ENCODE results near the gene RARB.

RARB gene

DNA sequence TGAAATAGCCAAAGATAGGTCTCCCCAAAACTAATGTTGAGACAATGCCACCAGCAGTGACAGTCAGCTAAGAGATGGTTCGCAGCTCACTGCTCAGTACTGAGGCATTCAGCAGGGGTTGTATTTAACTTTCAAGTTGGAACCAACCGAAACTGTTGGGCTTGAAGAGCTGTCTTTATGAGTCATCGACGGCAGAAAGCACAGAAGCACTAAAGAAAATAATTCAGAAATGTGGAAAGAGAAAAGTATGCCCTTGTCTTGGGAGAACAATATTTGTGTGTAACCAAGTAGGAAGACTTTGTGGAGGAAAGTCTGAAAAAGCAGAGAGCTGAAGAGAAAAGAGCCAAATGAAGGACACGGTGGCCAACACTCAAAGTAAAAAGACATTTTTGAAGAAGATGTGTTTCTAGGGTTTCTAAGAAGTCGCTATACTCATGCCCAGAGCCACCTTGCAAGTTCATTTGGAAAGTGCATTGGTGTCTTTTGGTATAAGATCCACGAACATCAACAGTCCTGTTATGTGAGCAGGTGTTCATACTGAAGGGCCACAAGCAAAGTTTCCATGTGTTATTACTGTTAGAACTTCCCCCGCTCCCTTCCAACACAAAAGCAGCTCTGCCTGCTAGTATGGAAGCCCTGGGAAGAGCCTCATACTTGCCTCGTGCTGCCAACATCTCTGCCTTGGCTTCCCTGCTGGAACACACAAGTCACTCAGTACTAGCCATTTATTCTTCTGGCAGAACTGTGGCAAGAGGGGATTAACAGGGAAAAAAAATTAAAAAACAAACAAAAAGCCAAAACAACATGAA is 4.1 kb upstream of the RARB start:
- DNase-seq, result peak; percentile 76

DNA sequence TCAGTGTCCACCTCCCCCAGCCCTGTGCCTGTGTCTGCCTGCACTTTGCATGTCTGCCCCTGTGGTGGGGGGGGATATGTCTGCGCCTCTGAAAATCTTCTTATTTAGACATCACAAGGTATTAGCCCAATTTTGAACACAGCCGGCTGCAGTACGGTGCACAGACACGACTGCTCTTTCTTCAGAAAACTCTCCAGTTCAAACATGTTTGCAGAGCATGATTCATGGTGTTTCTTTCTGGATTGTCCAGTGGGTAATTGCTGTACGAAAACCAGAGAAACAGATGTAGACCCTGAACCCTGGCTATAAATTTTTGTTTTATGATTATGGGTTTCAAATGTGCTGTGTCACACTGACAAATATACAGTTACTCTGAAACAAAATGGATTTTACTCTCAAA is 3.4 kb upstream of the RARB start:
- no peak for DNase-seq

DNA sequence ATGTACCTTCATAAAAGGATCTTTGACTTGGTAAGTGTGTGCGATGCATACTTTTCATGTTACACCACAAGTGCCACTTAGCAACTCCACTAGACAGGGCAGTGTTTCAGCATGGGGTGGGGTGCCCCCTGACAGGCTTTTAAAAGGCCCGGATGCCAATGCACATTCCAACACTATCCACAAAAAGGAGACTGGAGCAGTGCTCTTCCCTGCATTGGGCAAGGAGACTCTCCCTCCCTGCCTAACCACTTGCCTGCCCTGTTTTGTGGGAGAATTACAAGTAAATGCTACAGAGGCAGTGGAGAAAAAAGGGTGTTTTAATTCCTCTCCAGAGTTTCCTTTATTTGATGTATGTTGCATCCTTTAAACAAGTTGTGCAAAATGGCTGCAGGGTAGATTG is 1.7 kb upstream of the RARB start:
- peak; percentile 55 for DNase-seq

DNA sequence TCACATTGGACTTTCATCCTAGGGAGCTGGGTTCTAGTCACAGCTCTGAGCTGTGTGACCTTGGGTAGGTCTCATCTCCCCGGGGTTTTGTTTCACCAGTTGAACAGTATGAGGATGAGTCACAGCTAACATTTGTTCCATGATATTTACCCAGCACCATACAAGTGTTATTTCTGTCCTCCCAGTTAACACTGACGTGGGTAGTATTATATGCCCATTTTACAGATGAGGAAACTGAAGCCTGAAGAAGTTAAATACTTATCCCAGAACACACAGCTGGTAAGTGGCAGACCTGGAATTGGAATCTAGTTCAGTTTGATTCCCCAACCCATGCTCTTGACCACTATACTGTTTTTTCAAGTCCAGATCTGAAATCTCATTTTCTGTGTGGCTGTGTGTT is 908 bp upstream of the RARB start:
- DNase-seq, result peak; percentile 60

DNA sequence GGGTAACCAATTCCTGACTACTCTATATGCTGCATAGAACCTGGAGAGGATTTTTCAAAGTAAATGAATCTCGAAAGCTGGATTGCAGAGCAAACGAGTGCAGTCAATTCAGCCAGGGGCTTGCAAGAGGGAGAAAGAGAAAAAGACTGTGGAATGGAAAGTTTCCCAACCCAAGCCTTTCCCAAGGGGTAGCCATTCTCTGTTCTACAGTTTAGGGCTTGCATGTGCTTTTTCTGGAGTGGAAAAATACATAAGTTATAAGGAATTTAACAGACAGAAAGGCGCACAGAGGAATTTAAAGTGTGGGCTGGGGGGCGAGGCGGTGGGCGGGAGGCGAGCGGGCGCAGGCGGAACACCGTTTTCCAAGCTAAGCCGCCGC is 511 bp upstream of the RARB start:
- DNase-seq, result no peak

DNA sequence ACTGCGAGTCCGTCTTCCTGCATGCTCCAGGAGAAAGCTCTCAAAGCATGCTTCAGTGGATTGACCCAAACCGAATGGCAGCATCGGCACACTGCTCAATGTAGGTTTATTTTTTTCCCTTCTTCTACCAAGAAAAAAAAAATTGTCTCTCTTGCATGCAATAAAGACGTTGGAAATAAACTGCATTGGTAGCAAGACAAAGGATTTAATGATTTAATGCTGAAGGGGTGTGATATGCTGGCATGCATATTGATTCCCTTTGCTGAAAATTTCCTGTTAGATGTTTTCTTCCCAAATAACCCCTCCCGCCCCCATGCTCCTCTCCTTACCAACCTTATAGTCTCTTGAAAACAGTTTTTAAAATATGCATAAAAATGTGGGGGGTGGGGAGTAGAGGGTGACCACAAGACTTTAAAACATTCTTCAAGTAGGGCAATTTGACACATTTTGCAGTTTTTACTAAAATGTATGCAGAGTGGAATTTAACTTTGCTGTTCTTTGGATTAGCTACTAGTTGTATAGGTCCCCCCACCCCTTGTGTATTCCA is 799 bp downstream of the RARB start:
- DNase-seq, result peak; percentile 75

- no peak for DNase-seq
Measured at GRCh38 chr3:25429361-25430286, 1.6 kb downstream of the RARB start.

DNA sequence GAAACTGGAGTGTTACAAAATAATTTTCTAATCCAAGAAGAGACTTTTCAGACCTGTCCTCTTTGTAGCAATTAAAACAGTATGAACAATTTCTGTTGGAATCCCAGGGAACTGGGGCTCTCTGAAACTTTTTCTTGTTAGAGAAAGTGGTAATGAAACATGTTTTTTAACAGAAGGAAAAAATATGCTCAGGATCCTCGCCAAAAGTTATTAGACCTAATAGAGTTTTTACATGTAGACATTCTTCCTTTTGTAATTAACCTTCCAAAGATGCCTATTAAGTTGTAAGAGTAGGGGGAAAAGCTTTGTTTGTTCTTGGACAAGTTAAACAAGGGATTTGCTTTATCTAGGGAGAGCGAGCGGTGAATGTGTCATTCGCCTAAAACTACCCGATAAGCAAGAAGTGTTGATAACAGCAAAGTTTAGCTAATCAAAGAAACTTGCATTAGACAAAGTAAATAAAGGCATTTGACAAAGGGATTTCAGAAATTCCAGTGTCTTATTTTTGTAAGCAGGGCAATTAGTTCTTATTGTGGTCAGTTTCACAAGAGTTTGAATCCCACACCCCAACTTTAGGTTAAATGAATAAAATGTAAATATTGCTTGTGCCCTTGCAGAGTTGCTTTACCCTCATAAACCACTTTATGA is 2.3 kb downstream of the RARB start:
- DNase-seq, result no peak

- DNase-seq, result no peak
Measured at GRCh38 chr3:25430935-25431770, 3.1 kb downstream of the RARB start.

- no peak for DNase-seq
Measured at GRCh38 chr3:25432176-25432720, 4.2 kb downstream of the RARB start.

- no peak for DNase-seq
Measured at GRCh38 chr3:25433106-25433505, 5.0 kb downstream of the RARB start.

DNA sequence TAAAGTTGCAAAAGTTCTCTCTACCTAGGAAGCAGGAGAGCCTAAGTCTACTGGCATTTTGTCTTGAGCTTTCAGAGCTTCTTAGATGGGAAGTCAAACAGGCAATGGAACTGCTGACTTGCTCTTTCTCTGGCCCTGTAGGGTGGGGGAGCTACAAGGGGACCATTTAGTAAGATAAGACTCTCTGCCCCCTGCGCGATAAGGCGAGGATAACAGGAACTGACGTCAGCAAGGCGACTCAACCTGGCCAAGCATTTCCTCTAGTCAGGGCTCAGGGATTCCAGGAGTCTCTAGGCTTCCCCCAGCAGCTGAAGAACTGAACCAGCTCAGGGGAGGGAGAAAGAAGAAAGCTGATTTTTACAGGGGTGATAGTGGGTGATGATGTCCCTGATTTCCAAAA is 5.8 kb downstream of the RARB start:
- DNase-seq, result peak; percentile 81

DNA sequence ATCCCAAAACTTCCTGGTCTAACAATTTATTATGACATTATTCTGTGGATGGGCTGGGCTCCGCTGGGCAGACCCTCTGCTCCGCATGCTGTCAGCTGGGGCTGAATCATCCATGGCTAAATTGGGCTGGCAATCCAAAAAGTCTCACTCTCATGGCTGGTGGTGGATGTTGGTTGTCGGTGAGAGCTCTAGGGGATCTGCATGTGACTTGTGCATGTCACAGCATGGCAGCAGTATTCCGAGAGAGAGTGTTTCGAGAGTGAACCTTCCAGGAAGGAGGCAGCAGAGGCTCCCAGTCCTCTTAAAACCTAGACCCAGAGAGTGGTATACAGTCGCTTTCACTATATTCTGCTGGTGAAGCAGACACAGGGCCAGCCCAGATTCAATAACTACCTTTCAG is 9.9 kb downstream of the RARB start:
- no peak for DNase-seq

DNA sequence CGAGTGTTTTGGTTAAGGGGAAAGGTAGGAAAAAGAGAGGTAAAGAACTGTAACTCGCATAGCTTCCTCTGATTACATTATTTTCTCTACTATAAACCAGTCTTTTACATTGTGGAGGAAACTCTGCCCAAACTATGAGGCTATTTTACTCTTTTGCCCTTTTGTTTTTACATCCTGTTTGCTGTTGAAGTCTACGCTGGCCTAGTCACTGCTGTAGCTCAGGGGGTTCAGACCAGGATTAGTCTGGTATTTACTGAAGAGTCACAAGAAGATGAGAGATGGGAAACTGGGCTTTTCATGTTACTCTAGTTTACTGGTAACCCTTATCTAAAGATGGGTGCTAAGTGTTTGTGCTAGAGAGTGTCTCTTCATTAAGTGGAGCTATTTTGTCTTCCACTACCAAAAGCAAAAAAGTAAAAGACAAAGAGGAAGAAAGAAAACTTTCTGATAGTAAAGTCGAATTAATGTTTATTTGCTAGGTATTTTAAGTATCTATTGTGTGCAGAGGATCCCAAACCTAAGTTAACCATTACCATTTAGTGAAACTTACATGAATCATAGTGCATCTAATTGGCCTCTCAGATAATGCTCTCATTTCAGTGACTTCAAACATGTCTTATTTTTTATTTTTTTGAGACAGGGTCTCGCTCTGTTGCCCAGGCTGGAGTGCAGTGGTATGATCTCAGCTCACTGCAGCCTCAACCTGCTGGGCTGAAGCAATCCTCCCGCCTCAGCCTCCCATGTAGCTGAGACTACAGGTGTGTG is 10.9 kb downstream of the RARB start:
- DNase-seq, result no peak

GRCh38 chr3:25441234-25441856 is 13.3 kb downstream of the RARB start:
- DNase-seq, result no peak

- no peak for DNase-seq
Measured at GRCh38 chr3:25442486-25442885, 14.4 kb downstream of the RARB start.

- no peak for DNase-seq
Measured at GRCh38 chr3:25444273-25444672, 16.2 kb downstream of the RARB start.

DNA sequence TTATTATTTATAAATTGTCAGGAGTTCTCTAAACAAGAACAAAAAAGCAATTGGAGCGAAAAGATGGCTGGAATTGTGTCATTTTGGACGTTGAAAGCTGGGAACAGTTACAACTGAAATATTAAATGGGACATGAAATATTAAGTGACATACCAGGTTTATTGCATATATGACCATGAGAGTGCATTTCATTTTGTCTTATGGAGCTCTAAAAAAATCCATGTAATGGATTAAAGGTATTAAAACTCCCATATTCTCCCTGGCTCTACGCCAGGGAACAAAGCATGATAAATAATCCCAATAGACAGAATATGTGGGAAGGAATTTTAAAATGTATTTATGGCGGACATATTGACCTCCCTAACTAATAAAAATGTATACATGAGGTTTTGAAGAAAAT is 17.7 kb downstream of the RARB start:
- DNase-seq, result no peak

- DNase-seq, result no peak
Measured at GRCh38 chr3:25447285-25447684, 19.2 kb downstream of the RARB start.

DNA sequence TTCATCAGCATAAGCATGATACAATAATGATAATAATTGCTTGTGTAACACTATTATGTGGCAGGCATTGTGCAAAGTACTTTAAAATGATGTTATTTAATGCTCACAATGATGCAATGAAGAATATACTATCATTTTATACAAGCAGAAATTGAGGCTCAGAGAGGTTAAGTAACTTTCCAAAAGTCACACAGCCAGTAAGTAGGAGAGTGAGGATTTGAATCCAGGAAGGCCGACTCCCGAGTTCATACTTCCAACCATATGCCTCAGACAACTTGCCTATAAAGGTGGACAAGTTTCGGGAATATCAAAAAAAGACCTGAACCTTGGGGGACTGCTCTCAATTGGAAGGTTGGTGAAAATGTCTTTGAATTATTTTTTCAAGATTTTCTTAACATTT is 19.9 kb downstream of the RARB start:
- DNase-seq, result no peak
